HG02623 (cell line): ENCODE data around the gene ZC3H7B.

Source experiments
- ATAC-seq: cut with Tn5 transposase; IDR thresholded peaks from one replicate; pipeline ENCODE4 v1.9.1; 2021; ENCODE audit warnings: moderate library complexity; ENCODE audit not compliant: unreplicated experiment

ZC3H7B gene

GRCh38 chr22:41352058-41352457 is 50.7 kb downstream of the ZC3H7B start:
- ATAC-seq = no peak

- no peak for ATAC-seq
These were observed 52.7 kb downstream of the ZC3H7B start for GRCh38 chr22:41353862-41354575.

GRCh38 chr22:41354979-41355378 is 53.7 kb downstream of the ZC3H7B start:
- no peak for ATAC-seq

- no peak for ATAC-seq
These were observed 54.6 kb downstream of the ZC3H7B start for GRCh38 chr22:41355895-41356294.

GRCh38 chr22:41356430-41357028 is 55.2 kb downstream of the ZC3H7B start:
- ATAC-seq = no peak

DNA sequence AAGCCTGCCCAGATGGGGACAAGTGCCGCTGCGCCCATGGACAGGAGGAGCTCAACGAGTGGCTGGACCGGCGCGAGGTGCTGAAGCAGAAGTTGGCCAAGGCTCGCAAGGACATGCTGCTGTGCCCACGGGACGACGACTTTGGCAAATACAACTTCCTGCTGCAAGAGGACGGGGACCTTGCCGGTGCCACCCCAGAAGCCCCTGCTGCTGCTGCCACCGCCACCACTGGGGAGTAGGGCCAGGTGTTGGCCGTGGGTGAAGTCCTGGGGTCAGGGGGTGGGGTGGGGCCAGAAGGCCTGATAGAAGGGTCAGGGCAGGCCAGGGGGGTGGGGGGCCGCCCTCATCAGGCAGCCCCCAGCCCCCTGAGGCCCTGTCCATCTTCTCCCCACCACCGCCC is 55.9 kb downstream of the ZC3H7B start:
- ATAC-seq = no peak

GRCh38 chr22:41358927-41359326 is 57.6 kb downstream of the ZC3H7B start:
- ATAC-seq = no peak

DNA sequence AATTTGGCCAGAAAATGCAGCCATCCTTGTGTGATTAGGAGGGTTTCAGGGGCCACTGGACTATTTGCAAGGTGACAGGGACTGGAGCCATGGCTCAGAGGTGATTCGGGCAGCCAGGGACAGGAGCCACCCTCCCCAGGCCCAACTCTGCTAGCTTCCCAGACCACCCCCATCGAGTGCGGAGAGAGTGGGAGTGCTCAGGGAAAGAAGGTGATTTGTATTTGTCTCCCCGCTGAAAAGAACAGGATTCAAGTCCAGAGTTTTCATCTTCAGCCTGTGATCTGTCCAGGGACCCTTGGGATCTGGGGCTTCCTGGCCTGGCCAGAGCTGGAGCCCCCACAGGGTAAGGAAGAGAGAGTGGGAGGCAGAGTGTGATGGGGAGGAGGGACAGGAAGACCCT is 58.1 kb downstream of the ZC3H7B start:
- ATAC-seq = no peak

GRCh38 chr22:41360126-41360525 is 58.8 kb downstream of the ZC3H7B start:
- no peak for ATAC-seq

DNA sequence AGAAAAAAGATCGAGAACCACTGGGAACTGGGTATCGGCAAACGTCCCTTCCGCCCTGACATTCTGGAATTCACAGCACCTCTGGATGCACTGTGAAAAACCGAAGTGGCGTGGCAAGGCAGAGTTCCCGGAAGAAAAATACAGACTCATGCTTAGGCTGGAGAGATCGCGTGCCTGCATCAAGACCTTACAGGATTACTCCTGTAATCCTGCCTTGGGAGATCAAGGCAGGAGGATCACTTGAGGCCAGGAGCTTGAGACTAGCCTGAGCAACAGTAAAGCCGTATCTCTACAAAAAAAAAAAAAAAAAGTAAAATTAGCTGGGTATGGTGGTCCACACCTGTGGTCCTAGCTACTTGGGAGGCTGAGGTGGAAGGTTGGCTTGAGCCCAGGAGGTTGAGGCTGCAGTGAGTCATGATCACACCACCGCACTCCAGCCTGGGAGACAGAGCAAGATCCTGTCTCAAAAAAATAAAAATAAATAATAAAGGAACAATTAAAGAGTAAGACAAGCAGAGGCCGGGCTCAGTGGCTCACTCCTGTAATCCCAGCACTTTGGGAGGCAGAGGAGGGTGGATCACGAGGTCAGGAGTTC is 60.5 kb downstream of the ZC3H7B start:
- no peak for ATAC-seq

DNA sequence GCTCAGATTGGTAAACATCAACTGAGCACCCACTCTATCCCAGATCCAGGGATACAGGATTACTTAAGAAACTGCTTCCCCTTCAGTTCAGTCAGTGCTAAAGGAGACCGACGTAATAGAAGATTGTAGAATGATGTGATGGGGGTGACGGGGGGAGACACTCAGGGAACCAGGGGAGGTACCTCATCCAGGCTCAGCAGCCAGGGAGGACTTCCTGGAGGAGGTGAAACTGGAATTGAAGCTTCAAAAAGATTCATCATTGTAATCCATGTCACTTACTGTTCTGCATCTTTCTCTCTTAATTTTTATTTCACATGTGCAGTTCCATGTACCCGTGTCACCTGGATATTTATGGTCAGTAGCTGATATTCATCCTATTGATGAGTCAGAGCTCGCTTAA is 61.3 kb downstream of the ZC3H7B start:
- no peak for ATAC-seq

DNA sequence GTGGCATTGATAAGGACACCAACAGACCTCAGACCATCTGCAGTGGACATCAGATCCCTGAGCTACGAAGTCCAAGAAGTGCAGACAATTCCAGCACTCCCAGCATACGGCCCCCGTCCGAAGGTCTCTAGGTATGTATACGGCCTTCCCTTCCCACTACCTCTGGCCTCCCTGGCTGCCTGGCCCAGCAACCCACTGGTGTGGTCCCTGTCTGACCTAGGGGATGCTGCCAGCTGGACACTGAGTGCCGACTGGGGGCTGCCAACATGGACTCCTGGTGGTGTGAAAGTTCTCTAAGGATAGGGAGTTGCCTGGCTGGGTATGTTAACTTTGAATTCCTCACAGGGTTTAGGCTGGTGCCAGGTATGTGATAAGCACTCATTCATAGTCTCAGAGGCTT is 62.9 kb downstream of the ZC3H7B start:
- no peak for ATAC-seq

- ATAC-seq = no peak
These were observed 63.6 kb downstream of the ZC3H7B start for GRCh38 chr22:41364955-41365354.

DNA sequence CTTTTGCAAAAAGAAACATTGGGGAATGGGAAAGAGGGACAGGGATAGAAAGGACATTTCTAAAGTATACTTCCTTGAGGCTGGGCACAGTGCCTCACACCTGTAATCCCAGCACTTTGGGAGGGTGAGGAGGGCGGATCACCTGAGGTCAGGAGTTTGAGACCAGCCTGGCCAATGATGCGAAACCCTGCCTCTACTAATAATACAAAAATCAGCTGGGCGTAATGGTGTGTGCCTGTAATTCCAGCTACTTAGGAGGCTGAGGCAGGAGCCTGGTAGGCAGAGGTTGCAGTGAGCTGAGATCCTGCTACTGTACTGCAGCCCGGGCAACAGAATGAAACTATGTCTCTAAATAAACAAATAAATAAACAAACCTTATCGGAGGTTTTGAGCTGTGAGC is 64.1 kb downstream of the ZC3H7B start:
- ATAC-seq = no peak

DNA sequence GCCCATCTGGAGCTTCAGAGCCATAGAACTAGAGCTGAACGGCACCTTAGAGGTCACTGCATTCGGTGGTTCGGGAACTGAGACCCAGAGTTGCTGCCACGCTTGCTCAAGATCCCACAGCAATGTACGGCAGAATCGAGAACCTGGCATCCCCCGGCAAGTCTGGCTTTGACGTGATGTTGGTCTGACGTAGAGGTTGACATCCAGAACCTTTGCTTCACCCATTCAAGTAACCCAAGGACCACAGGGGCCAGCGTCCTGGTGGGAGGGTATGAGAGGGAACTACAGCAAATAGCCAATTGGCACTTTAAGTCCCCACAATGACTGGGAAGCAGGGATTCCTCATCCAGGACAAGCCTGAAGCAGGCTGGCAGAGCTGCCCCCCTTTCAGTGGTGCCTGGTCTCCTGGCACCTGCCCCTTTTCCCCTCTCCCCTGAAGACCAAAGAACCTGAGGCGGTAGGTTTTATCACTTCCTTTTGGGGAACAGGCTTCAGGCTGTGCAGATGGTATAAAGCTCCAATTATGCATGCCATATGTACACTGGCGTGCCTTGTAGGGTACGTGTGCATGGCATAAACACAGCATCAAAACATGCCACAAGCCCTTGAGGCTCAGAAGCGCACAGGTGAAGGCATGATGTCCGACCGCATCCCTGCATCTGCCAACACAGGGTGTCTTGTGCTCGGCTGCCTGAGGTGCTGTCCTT is 65.2 kb downstream of the ZC3H7B start:
- no peak for ATAC-seq

- no peak for ATAC-seq
These were observed 65.8 kb downstream of the ZC3H7B start for GRCh38 chr22:41367039-41367679.

GRCh38 chr22:41367680-41368542 is 66.6 kb downstream of the ZC3H7B start:
- ATAC-seq = no peak

- ATAC-seq = no peak
These were observed 67.5 kb downstream of the ZC3H7B start for GRCh38 chr22:41368543-41369423.

DNA sequence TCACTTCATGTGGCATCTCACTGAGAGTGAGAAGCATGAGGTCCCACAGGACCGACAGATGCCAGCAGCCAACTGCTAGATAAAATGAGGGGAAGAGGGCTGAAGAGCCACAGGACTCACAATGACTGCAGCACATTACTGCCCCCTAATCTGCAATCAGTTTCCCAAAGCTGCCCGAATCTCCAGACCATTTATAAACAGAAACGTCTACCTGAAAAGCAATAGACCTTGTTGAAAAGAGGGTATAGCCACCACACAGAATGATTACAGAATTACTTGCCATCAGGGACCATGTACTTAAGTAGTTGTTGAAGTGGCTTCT is 68.1 kb downstream of the ZC3H7B start:
- no peak for ATAC-seq

DNA sequence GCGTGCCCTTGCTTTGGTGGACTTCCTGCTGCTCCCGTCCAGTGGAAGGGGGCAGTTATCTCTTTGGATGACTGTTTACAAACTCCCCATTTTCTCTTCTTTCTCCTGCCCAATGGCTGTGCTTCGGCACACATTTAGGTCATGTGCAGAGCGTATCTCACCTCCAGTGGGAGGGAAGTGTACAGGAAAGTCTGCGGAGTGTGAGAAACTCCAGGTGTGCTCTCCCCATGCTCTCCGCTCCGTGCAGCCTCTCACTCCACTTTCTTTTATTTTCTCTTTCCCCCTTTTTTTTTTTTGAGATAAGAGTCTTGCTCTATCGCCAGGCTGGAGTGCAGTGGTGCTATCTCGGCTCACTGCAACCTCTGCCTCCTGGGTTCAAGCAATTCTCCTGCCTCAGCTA is 68.5 kb downstream of the ZC3H7B start:
- ATAC-seq = no peak
